Left lung (tissue), 10 donors: Measurements from ENCODE around the gene DVL1. TPM values are rescaled to one million over a fixed set of nuclear protein-coding genes. Genes with fewer than 3 reads are reported as not detected.

Source experiments
- ATAC-seq: fragments of 200-7000 bp; cut with Tn5 transposase; one replicate; pipeline ENCODE4 v1.9.1; 2020; ENCODE audit warnings: moderate library complexity
- DNase-seq, 4 donors: peaks; one replicate each; pipeline ENCODE4 v3.0.0-alpha.2; 2013 to 2020
- H3K27ac ChIP-seq, 2 donors: fragments of 200-600 bp; sonication (generic) in 1 of 2; one replicate each; pipeline versions ENCODE4 v1.5.0 to v1.8.0; 2020 to 2021
- H3K27me3 ChIP-seq, 2 donors: fragments of 200-600 bp; sonication (generic) in 1 of 2; one replicate each; pipeline versions ENCODE4 v1.5.0 to v1.8.0; 2020 to 2021
- H3K36me3 ChIP-seq, 2 donors: fragments of 200-600 bp; sonication (generic) in 1 of 2; one replicate each; pipeline versions ENCODE4 v1.5.0 to v1.8.0; 2020 to 2021
- H3K4me1 ChIP-seq, 2 donors: fragments of 200-600 bp; one replicate each; pipeline ENCODE4 v1.8.0; 2021
- H3K4me3 ChIP-seq, 2 donors: fragments of 200-600 bp; sonication (generic) in 1 of 2; one replicate each; pipeline versions ENCODE4 v1.5.0 to v1.8.0; 2020 to 2021; ENCODE audit warnings: mild to moderate bottlenecking in 1 of 2
- H3K9me3 ChIP-seq, 2 donors: fragments of 200-600 bp; sonication (generic) in 1 of 2; one replicate each; pipeline versions ENCODE4 v1.5.0 to v1.8.0; 2020 to 2021
- intact Hi-C, 2 donors: fragments of 100-400 bp; cut with DNase I; formaldehyde crosslinking; loops; one replicate each; pipeline versions ENCODE4 v1.11.2 to v1.14.2; 2022
- polyA plus RNA-seq, 6 donors: library from polyadenylated mRNA; unstranded; fragments of 120-200 nt; gene quantifications; one replicate each; pipeline ENCODE4 v1.2.1, GENCODE V29; 2013; ENCODE audit not compliant: insufficient read length in 6 of 6
- total RNA-seq, 2 donors: library from RNA; stranded (reverse); fragmentation: NEBNext Ultra II Directional; extraction: Animal tissue kit (Norgen Biotek cat#: 25700); gene quantifications; one replicate each; pipeline ENCODE4 v1.2.1, GENCODE V29; 2021
- TF ChIP-seq, protein P1 (sequence below), 2 donors: fragments of 200-600 bp; sonication (generic) in 1 of 2; IDR thresholded peaks; one replicate each; pipeline versions ENCODE4 v1.5.0 to v1.8.0; 2021; ENCODE audit warnings: antibody characterized with exemption in 2 of 2
- donor health status: DM: no; HTN: yes; CAD: no.
- donor health status: DM: no; HTN: no; CAD: no.

Gene DVL1
- total and polyA plus RNA-seq, 8 donors = 20.6 to 81.2 (median 30.4) TPM

DNA sequence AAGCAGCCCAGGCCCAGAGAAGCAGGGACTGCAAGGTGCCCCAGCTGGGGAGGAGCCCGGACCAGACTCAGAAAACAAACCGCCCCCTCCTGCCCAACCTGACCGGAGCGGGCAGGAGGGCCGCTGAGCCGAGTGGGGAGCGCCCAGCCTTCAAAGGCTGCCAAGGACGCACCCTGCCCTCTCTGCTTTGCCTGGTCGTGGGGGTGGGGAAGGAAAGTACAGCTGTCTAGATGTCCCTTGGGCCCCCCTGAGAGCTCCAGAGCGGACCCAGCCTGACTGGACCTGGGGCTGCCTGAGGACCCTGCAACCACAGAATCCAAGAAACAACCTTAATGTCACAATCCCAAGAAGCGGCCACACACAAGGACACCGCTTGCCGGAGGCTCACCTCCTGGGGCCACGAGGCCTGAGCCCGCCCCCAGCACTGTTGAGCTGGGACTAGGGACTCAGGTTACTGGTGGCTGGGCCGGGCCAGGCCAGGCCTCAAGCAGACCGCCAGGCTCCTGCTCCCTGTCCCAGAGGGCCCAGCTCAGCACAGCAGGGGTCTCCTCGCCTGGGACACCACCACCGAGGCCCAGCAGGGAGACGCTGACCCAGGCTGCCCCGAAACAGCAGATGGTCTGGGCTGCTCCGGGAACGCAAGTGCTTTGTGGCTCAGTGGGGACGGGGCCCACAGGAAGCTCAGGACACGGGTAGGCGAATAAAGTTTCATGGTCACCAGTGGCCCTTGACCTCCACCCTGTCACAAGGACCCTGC is 1.4 kb downstream of the DVL1 start:
- Histone ChIP-seq H3K27ac (peak overlapping the region; percentile 59 to 61), H3K4me3 (peak overlapping the region; percentile 55 to 63), H3K36me3 (no peaks in the 10 kb centered on the region), H3K9me3 (no peaks in the 10 kb centered on the region), H3K27me3 (peaks cover 0 to 16% of the 10 kb centered on the region in 2 donors), H3K4me1 (peaks cover 21 to 62% of the 10 kb centered on the region in 2 donors)
- intact Hi-C loops = no loop called here
- ATAC-seq (peak; percentile 62), DNase-seq (peak in 2 of 4 donors; percentile 70 to 84)
- TF ChIP-seq, protein P1, sequence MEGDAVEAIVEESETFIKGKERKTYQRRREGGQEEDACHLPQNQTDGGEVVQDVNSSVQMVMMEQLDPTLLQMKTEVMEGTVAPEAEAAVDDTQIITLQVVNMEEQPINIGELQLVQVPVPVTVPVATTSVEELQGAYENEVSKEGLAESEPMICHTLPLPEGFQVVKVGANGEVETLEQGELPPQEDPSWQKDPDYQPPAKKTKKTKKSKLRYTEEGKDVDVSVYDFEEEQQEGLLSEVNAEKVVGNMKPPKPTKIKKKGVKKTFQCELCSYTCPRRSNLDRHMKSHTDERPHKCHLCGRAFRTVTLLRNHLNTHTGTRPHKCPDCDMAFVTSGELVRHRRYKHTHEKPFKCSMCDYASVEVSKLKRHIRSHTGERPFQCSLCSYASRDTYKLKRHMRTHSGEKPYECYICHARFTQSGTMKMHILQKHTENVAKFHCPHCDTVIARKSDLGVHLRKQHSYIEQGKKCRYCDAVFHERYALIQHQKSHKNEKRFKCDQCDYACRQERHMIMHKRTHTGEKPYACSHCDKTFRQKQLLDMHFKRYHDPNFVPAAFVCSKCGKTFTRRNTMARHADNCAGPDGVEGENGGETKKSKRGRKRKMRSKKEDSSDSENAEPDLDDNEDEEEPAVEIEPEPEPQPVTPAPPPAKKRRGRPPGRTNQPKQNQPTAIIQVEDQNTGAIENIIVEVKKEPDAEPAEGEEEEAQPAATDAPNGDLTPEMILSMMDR (IDR thresholded peaks at IDR 0.05) = no peak

DNA sequence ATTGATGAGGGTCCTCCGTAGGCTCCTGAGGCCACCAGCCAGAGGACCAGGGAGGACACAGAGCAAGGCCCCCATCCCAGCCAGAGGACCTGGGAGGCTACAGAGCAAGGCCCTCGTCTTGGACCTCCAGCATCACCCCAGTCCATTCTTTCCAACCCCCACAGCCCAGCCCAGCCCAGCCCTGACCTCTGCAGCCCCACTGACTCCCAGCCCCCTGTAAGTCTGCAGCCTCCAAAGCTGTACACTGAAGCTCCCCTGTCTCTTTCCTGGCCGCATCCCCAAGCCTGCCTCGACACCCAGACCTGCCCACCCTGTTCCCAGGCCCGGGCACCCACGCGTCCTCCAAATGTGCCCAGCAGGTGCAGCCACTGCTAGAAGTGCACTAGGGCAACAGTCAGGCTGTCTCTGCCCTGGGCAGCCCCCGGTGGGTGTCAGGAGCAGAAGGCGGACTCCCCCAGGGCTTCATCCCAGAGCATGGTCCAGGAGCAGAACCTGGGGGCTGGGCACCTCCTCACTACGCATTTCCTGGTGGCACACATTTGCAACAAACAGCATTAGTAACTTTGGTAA is 2.1 kb downstream of the DVL1 start:
- peaks cover 0 to under 1% of the 10 kb centered on the region in 2 donors for H3K36me3 ChIP-seq
- TF ChIP-seq, protein P1 (IDR thresholded peaks at IDR 0.05) = no peak
- intact Hi-C loops = no loop called here
- no peaks in the 10 kb centered on the region for H3K9me3 ChIP-seq
- peaks cover 0 to 8% of the 10 kb centered on the region in 2 donors for H3K27me3 ChIP-seq
- no peak for ATAC-seq
- H3K4me1 ChIP-seq = peaks cover 21 to 56% of the 10 kb centered on the region in 2 donors
- H3K4me3 ChIP-seq = peak overlapping the region; percentile 55 to 63
- peak overlapping the region; percentile 59 to 61 for H3K27ac ChIP-seq
- peak in 1 of 4 donors; percentile 75 for DNase-seq

DNA sequence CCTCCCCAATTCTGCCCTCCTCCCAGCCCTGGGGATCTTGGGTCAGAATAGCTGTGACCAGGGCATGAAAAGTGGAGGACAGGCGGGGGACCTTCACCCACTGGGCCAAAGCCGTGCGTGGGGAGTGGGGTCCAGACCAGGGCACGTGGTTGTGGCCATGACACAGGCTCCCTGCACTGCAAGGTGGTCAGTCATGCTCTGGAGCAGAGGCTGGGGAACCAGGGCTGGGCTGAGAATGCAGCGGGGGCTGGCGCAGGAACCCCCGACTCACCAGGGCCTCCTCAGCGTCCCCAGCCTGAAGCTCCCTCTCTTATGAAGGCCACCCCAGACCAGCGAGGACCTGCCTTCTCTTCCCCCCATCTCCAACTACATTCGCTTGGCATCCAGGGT is 2.7 kb downstream of the DVL1 start:
- ATAC-seq = no peak
- DNase-seq = peak in 1 of 4 donors; percentile 65
- intact Hi-C loops = no loop called here
- H3K27ac ChIP-seq = no peak overlapping the region
- H3K9me3 ChIP-seq = no peaks in the 10 kb centered on the region
- peaks cover 0 to 7% of the 10 kb centered on the region in 2 donors for H3K36me3 ChIP-seq
- H3K27me3 ChIP-seq = peaks cover 0 to 2% of the 10 kb centered on the region in 2 donors
- H3K4me3 ChIP-seq = peak overlapping the region in 1 of 2 donors; percentile 63
- TF ChIP-seq, protein P1 (IDR thresholded peaks at IDR 0.05) = no peak
- H3K4me1 ChIP-seq = peaks cover 21 to 53% of the 10 kb centered on the region in 2 donors

DNA sequence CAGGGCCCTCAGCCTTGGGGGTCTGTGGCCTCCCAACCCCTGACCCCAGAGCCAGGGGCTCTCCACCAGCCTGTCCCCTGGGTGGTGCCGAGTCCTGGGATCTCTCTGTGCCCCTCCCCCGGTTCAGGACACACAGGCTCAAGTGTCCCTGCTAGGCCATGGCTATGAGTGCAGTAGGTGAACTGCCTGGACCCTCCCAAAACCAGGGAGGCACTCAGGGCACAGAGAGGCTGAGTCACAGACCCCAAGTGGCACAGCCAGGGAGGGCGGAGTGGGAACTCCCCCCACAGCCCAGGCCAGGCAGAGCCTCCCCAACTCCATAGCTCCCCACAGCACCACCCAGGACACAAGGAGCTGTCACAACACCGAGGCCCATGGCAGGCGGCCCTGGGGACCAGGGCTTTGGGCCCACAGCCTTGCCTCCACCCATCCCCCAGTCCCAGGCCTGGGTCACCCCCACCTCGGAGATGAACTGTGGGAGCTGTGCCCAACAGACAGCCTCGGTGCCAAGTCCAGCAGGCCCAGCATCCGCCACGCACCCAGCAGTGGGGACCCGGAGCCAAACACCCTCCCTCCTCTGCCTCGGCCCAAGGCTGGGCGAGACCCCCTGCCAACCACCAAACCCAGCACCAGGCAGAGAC is 3.2 kb downstream of the DVL1 start:
- TF ChIP-seq, protein P1 (IDR thresholded peaks at IDR 0.05) = no peak
- intact Hi-C loops = no loop called here
- ATAC-seq (peak; percentile 4), DNase-seq (peak in 1 of 4 donors; percentile 76)
- Histone ChIP-seq H3K27me3 (no peaks in the 10 kb centered on the region), H3K4me1 (peaks cover 21 to 51% of the 10 kb centered on the region in 2 donors), H3K36me3 (peaks cover 0 to 12% of the 10 kb centered on the region in 2 donors), H3K4me3 (peak overlapping the region in 1 of 2 donors; percentile 9), H3K27ac (peak overlapping the region; percentile 44 to 58), H3K9me3 (no peaks in the 10 kb centered on the region)

DNA sequence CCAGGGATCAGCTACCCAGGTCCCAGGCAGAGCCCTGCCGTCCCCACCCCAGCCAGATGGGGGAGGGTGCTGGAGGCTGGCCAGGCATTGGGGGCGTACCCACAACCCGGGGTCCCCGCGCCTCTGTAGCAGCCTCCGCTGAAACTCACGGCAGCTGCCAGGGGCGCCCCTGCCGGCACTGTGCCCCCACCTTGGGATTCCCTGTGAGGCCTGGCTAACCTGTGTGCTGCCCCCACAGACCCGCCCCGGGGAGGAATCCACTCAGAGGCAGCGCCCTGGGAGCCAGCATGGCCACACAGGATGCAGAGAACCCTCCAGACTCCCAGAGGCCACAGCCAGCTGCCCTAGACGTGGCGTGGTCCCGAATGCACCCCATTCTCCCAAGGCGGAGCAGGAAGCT is 3.8 kb downstream of the DVL1 start:
- TF ChIP-seq, protein P1 (IDR thresholded peaks at IDR 0.05) = no peak
- no peaks in the 10 kb centered on the region for H3K9me3 ChIP-seq
- H3K4me3 ChIP-seq = peak overlapping the region in 1 of 2 donors; percentile 9
- intact Hi-C loops = no loop called here
- H3K27me3 ChIP-seq = no peaks in the 10 kb centered on the region
- peaks cover 0 to 15% of the 10 kb centered on the region in 2 donors for H3K36me3 ChIP-seq
- peak overlapping the region; percentile 44 to 58 for H3K27ac ChIP-seq
- DNase-seq = peak in 1 of 4 donors; percentile 82
- ATAC-seq = peak; percentile 44
- peaks cover 21 to 51% of the 10 kb centered on the region in 2 donors for H3K4me1 ChIP-seq
